GM19351 (cell line): Measurements from ENCODE around the gene LSM12.
"Not testable (repeated sequence)": the region's sequence is repeated elsewhere in the genome, so short reads cannot be mapped to it uniquely, and the experiment has no call there.

Experiments used
- ATAC-seq: cut with Tn5 transposase; IDR thresholded peaks from one replicate; pipeline ENCODE4 v1.9.1; 2021; ENCODE audit warnings: mild to moderate bottlenecking, moderate library complexity; ENCODE audit not compliant: unreplicated experiment

LSM12 gene

DNA sequence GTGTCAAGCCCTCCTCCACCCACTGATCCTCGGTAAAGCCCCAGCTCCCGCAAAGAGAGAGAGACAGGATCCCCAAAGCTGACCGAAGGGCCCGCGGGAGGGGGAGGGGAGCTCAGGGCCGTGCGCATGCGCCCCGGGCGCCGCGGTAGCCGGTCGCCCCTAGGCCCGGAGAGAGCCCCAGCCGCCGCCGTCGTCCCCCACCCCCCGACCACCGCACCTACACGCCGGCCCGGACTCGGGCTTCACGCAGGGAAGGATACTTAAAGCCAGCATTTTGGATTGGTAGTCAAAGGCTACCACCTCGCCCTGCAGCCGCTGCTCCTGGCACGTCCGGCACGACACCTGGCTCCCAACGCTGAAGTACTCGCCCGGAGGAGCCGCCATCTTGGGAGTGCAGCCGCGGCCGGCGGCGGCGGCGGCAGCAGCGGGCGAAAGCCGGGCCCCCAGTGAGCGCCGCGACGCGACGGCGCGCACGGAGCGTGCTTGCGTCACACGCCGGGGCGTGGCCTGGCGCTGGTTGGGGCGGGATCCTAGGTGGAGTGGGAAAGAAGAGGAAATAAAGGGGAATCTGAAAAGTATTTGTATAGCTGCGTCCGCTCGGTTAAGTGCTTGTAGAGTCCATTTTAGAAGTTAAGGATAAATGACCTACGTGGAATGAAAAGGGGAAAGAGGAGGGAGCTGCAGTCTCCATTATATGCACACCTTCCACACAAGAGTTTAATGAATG lies at the start of gene LSM12:
LSM12 (minus strand) TSS at position 468 of the 727 bp plus-strand sequence; CDS start at position 384, 84 bp downstream.
- peak; percentile 74 for ATAC-seq

DNA sequence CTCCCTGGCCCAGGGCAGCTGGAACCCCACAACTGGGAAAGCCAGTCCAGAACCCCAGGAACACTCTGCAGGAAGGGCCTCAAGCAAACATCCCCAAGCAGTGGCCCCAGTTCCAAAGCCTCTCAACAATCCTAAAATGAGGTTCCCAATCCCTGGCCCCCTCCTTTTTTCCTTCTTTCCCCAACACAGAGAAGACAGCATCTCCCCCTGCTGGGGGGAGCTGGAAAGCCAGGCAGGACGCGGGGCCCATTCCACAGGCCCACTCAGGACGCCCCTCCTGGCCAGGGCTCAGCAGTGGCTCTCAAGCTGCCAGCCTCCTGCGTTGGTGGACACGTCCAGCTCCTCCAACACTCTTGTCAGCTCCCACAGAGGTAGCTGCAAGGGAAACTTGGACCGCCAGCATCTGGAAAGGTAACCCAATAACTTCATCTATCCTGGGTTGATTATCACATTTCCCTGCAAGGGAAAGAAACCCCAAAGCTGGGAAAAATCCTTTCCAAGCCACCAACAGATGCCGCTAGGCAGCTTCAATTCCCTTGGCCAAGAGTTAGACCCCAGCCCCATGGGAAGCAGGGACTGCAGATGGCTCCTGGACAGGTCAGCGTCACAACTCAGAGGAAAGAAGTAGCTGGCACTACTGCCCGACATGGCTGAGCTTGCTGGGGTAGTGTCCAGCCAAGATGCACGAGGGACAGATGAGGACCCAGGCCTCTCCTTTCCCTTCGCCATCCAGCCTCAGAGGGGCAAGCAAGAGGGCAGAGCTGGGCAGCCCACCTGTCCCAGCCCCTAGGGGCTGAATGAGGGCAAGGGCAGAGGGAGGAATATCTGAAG lies 49.3 kb upstream of the LSM12 start:
- no peak for ATAC-seq

- no peak for ATAC-seq
Observed at GRCh38 chr17:44113868-44114840, 47.7 kb upstream of the LSM12 start.

DNA sequence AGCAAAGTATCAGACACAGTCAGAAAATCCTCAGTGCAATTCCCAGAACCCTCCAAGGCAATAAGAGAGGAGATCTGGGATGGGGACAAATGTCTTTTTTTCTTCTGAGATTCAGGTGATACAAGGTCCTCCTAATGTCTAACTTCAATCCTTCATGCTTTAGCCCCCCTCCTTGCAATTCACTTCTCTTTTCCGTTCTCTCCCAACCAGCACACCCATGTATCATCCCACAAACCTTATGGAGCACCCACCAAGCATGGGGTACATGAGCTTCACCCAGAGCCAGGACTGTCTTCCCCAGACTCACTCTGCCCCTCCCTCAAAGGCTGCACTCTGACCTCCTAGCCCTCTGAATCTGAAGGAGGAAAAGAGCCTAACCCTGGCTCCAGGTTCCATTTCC lies 46.9 kb upstream of the LSM12 start:
- ATAC-seq, result no peak

DNA sequence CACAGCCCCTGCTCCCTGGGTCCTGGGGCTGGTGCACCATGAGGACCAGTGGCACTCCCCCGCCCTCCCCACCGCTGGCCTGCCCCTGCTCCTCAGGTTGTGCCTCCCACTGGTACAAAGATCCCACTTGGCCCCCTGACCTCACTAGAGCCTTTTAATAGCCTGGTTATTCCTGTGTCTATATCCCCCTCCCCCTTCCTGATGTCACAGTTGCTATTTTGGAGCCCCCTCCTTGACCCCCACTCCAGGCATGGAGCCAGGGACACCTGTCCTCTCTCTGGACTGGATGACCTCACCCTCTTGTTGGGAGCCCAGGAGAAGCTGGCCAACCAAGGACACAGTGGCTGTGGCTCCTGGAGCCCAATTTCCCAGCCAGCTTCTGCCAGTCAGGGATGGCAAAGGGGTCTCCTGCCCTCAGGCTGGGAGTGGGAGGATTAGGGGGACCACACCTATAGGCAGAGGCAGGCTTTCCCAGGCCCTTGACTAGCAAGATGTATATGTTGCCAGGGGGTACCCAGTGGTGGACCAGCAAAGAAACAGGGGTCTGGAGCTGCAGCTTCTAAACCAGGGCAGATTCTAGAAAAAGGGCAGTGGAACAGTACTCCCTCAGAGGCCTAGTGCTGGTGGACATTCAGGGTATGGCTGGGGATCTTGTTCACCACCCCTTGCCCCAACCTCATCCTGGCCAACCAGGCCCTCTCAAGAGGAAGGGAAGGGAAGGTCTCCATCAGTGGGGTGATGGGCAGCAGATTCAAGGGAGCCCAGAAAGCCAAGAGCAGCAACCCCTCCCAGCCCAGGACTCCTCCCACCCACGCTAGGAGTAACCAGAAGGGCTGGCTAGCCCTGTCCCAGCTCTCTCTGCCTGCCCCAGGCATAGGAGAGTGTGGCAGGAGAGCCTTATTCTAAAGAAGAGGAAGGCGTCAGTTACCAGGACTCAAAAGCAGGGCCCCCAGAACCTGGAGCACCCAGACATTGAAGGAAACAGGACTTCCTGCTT lies 46.1 kb upstream of the LSM12 start:
- ATAC-seq, result no peak

GRCh38 chr17:44111777-44112176 lies 45.3 kb upstream of the LSM12 start:
- no peak for ATAC-seq

DNA sequence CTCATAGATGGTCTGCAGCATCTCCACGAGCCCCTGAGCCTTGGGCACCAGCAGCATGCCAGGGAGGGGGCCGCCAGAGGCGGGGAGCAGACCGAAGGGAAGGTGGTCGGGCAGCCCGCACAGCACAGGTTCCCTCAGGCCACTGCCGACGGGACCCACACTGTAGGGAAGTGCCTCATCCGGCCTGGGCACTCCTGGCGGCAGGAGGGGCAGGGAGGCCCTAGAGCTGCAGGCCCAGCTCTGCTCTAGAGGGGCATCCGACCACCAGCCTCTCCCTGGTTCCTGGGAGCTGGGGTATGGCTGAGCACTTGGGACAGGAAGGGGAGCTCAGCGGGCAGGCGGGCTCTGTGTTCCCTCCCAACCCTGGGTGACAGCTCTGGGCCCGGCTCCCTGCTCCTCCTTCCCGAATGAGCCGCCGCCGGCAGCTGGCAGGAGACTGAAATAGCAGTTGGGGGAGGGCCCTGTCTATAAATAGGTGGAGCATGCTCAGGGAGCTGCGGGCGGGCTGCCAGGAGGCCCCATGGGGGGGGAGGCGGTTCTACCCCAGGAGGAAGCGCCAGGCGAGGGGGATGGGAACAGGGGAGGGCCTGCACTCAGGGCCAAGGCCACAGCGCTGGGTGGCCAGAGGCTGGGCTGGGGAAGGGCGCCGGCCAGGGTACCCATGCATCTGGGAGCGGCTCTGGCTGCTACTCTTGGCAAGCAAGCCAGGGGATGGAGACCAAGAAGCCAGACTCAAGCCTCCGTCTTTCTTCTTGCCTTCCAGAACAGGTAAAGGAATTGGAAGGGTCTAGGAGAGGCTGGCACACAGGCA lies 44.6 kb upstream of the LSM12 start:
- ATAC-seq, result no peak

- no peak for ATAC-seq
Observed at GRCh38 chr17:44110011-44110686, 43.7 kb upstream of the LSM12 start.

DNA sequence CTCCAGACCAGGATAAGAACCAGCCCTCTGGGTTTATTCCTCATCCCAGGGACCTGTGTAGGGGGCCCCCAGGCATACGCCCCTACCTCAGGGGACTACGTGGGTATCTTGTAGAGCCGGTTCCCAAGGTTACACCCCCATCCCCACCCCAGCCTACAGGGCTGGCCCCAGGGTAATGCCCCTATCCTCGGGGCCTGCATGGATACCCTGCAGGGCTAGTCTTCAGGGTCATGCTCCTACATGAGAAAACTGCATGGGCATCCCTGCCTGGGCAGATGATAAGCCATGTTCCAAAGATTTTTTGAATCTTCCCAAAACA lies 42.8 kb upstream of the LSM12 start:
- no peak for ATAC-seq

DNA sequence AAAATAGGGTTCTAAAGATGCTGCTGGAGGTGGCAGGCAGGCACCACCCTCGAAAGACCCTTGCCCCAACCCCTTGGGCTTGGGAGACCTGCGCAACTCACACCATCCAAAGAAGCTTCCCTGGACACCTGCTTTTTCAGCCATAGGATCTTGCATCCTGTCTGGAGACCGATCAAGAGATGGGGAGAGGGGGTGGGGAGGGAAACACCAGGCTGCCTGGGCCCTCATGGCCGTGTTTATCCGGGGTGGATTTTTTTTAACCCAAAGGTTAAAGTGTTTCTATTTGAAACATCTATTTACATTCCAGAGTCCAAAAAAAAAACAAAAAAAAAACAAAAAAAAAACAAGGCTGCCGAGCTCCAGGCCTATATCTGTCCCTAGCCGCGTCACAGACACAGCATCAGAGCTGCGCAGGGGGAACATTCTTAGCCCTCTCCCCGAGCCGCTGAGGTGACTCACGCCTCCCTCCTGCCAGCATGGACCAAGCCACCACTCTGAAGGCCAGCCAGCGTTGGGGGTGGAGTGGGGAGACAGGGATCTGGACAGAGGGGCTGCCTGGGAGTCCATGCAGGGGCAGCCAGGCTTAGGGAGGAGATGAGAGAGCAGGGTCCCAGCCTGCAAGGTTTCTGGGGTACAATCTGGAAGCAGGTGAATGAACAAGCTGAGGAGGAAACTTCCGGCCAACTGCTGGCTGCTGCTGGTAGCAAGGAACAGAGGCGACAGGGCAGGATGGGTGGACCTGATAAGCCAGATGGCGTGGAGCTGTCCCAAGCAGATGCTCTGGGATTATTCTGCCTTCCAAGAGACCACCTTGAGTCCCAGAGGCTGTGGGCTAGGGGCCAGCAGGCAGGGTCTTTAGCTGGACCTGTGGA lies 42.2 kb upstream of the LSM12 start:
- no peak for ATAC-seq

DNA sequence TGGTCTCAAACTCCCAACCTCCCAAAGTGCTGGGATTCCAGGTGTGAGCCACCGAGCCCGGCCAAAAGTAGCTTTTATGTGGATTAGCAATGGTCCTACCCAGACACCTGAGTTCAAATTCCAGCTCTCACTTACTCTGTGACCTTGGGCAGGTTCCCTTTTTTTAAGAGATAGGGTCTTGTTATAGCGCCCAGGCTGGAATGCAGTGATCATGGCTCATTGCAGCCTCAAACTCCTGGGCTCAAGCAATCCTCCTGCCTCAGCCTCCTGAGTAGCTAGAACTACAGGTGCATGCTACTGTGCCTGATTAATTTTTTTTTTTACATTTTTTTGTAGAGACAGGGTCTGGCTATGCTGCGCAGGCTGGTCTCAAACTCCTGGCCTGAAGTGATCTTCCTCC lies 40.3 kb upstream of the LSM12 start:
- ATAC-seq, result no peak

GRCh38 chr17:44105941-44106340 lies 39.5 kb upstream of the LSM12 start:
- no peak for ATAC-seq

- ATAC-seq, result no peak
Observed at GRCh38 chr17:44105483-44105882, 39.0 kb upstream of the LSM12 start.

DNA sequence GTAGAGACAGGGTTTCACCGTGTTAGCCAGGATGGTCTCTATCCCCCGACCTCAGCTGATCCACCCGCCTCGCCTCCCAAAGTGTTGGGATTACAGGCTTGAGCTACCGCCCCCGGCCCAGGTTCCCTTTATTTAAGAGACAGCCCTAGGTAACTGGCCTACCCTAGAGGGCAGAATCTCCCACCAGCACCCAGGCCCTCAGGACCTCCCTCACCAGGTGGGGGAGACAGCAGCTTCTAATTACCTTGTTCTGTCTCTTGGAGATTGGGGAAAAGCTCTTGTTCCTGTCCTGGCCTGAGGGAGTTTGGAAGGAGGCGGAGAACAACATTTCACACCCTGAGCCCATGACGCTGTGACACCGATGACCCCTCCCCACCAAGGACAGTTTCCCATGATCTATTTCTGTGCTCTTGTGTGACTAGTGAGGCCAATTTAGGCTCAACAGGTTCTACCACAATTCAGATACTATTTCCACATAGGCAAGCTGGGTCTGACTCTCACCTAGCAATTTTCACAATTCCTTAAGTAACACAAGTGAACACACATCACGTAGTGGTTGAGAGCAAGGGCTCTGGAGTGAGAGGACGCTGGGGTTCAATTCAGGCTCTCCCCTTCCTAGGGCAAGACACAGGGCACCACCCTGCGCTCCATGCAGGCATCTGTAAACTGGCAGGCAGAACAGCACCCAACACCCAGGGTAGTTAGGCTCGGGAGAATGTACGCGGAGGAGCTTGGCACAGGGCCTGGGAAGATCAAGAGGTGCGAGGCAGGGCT lies 36.6 kb upstream of the LSM12 start:
- no peak for ATAC-seq

DNA sequence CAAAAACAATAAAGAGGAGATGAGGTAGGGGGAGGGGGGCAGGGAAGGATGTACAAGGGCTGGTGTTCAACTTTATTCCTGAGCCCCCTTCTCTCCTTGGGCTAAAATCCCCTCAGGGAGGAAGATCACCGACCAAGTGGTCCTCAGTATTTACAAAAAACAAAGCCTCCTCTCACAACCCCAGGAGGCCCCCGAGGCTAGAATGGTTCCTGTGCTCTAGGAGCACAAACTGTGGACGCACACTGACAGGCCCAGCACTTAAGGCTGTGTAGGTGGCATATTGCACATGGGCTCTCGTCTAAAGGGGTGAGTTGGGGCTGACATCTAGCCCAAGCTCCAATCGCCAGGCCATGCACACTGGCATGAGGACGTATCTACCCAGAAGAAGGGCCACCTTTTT lies 35.4 kb upstream of the LSM12 start:
- ATAC-seq, result not testable (repeated sequence)

- ATAC-seq, result no peak
Observed at GRCh38 chr17:44097110-44097958, 30.9 kb upstream of the LSM12 start.
